Colonic mucosa (tissue), 4 donors: Measurements from ENCODE around the gene MAP3K1. TPM values are rescaled to one million over a fixed set of nuclear protein-coding genes. Genes with fewer than 3 reads are reported as not detected.

Experiments used
- DNase-seq: peaks from one replicate; pipeline ENCODE4 v3.0.0-alpha.2; 2020
- H3K27ac ChIP-seq: fragments of 200-600 bp; one replicate; pipeline ENCODE4 v1.8.0; 2021
- H3K27me3 ChIP-seq: fragments of 200-600 bp; one replicate; pipeline ENCODE4 v1.8.0; 2021
- H3K36me3 ChIP-seq: fragments of 200-600 bp; one replicate; pipeline ENCODE4 v1.8.0; 2021
- H3K4me1 ChIP-seq: fragments of 200-600 bp; one replicate; pipeline ENCODE4 v1.8.0; 2021; ENCODE audit warnings: mild to moderate bottlenecking
- H3K4me3 ChIP-seq: fragments of 200-600 bp; one replicate; pipeline ENCODE4 v1.8.0; 2021
- H3K9ac ChIP-seq, 2 donors: one replicate each; pipeline ENCODE4 v1.7.0; 2013; ENCODE audit warnings: control low read depth in 2 of 2, low read depth in 2 of 2, low read length in 2 of 2
- H3K9me3 ChIP-seq: fragments of 200-600 bp; one replicate; pipeline ENCODE4 v1.8.0; 2021
- CTCF ChIP-seq: fragments of 200-600 bp; IDR thresholded peaks from one replicate; pipeline ENCODE4 v1.8.0; 2022; ENCODE audit warnings: antibody characterized with exemption, mild to moderate bottlenecking
- intact Hi-C: fragments of 100-400 bp; cut with DNase I; formaldehyde crosslinking; loops from one replicate; pipeline ENCODE4 v1.14.1; 2022
- total RNA-seq, 2 donors: library from RNA; stranded (reverse); fragmentation: NEBNext Ultra II Directional in 1 of 2; extraction: Animal tissue kit (Norgen Biotek cat#: 25700) in 1 of 2; gene quantifications; one replicate each; pipeline ENCODE4 v1.2.1, GENCODE V29; 2021
- donor health status: healthy.
- donor health status: DM: no; HTN: no; CAD: no.
- donor health status: DM: no; HTN: no; CAD: no.

MAP3K1 gene
- total RNA-seq, 2 donors from 2014 or later, result 12.2 to 12.6 TPM

GRCh38 chr5:56802205-56802604 lies 13.1 kb upstream of the MAP3K1 start:
- intact Hi-C loops, result no loop called here
- no peak overlapping the region for H3K9ac ChIP-seq
- no peak for DNase-seq
- H3K27me3 ChIP-seq, result no peaks in the 10 kb centered on the region
- H3K4me3 ChIP-seq, result no peak overlapping the region
- no peak overlapping the region for H3K27ac ChIP-seq
- no peaks in the 10 kb centered on the region for H3K9me3 ChIP-seq
- no peaks in the 10 kb centered on the region for H3K36me3 ChIP-seq
- H3K4me1 ChIP-seq, result no peaks in the 10 kb centered on the region
- no peak for TF ChIP-seq CTCF

GRCh38 chr5:56803025-56803424 lies 12.3 kb upstream of the MAP3K1 start:
- Histone ChIP-seq H3K4me3 (no peak overlapping the region), H3K36me3 (no peaks in the 10 kb centered on the region), H3K27me3 (no peaks in the 10 kb centered on the region), H3K9me3 (no peaks in the 10 kb centered on the region), H3K9ac (no peak overlapping the region), H3K4me1 (peaks cover 3% of the 10 kb centered on the region), H3K27ac (no peak overlapping the region)
- intact Hi-C loops, result no loop called here
- TF ChIP-seq CTCF, result no peak
- DNase-seq, result no peak

- DNase-seq, result no peak
- no peaks in the 10 kb centered on the region for H3K9me3 ChIP-seq
These were observed 11.5 kb upstream of the MAP3K1 start for GRCh38 chr5:56803894-56804293.

GRCh38 chr5:56807679-56808078 lies 7.7 kb upstream of the MAP3K1 start:
- DNase-seq, result no peak
- no peak for TF ChIP-seq CTCF
- intact Hi-C loops, result no loop called here
- Histone ChIP-seq H3K9me3 (no peaks in the 10 kb centered on the region), H3K36me3 (no peaks in the 10 kb centered on the region), H3K9ac (no peak overlapping the region), H3K4me1 (peaks cover 3% of the 10 kb centered on the region), H3K27ac (no peak overlapping the region), H3K27me3 (no peaks in the 10 kb centered on the region), H3K4me3 (no peak overlapping the region)

More at GRCh38 chr5:56803894-56804293, 11.5 kb upstream of the MAP3K1 start:
- no peaks in the 10 kb centered on the region for H3K36me3 ChIP-seq
- H3K9ac ChIP-seq, result no peak overlapping the region
- H3K4me3 ChIP-seq, result no peak overlapping the region
- peaks cover 3% of the 10 kb centered on the region for H3K4me1 ChIP-seq
- TF ChIP-seq CTCF, result no peak
- no peak overlapping the region for H3K27ac ChIP-seq
- intact Hi-C loops, result no loop called here
- H3K27me3 ChIP-seq, result no peaks in the 10 kb centered on the region

GRCh38 chr5:56808211-56808610 lies 7.1 kb upstream of the MAP3K1 start:
- intact Hi-C loops, result no loop called here
- Histone ChIP-seq H3K9ac (no peak overlapping the region), H3K36me3 (no peaks in the 10 kb centered on the region), H3K9me3 (no peaks in the 10 kb centered on the region), H3K4me3 (no peak overlapping the region), H3K27me3 (no peaks in the 10 kb centered on the region), H3K4me1 (peaks cover 3% of the 10 kb centered on the region), H3K27ac (no peak overlapping the region)
- no peak for TF ChIP-seq CTCF
- no peak for DNase-seq

- no peaks in the 10 kb centered on the region for H3K9me3 ChIP-seq
- no peak overlapping the region for H3K4me3 ChIP-seq
- H3K9ac ChIP-seq, result no peak overlapping the region
- no peaks in the 10 kb centered on the region for H3K27me3 ChIP-seq
- intact Hi-C loops, result no loop called here
- no peak for DNase-seq
- TF ChIP-seq CTCF, result no peak
- H3K4me1 ChIP-seq, result peaks cover 3% of the 10 kb centered on the region
- no peaks in the 10 kb centered on the region for H3K36me3 ChIP-seq
- H3K27ac ChIP-seq, result no peak overlapping the region
These were observed 4.5 kb upstream of the MAP3K1 start for GRCh38 chr5:56810826-56811225.
